NB4 (cell line): ENCODE data around the gene UBXN1.
A peak's percentile ranks its signal among the peaks of the same experiment; 100 is the strongest.

Source experiments
- DNase-seq: peaks from one replicate; pipeline ENCODE4 v3.0.0; 2010; ENCODE audit warnings: low read depth
- H3K4me3 ChIP-seq: one replicate; pipeline ENCODE4 v1.5.1; 2011; ENCODE audit warnings: mild to moderate bottlenecking, low read depth, low read length, moderate library complexity
- MAX ChIP-seq: IDR thresholded peaks from 2 replicates; pipeline ENCODE4 v1.6.1; 2011; ENCODE audit warnings: low read depth, low read length
- MYC ChIP-seq: IDR thresholded peaks from 2 replicates; pipeline ENCODE4 v1.6.1; 2011; ENCODE audit warnings: low read depth, low read length
- POLR2A ChIP-seq: IDR thresholded peaks from 2 replicates; pipeline ENCODE4 v1.6.1; 2011; ENCODE audit warnings: mild to moderate bottlenecking; ENCODE audit not compliant: insufficient read length; ENCODE audit errors: extremely low read depth
- TF ChIP-seq, protein P1 (sequence below): IDR thresholded peaks from one replicate; pipeline ENCODE4 v1.5.1; 2012; ENCODE audit warnings: low read depth, low read length

UBXN1 gene

GRCh38 chr11:62644220-62644619, 34.7 kb downstream of the UBXN1 start:
- peak overlapping the region; percentile 29 for H3K4me3 ChIP-seq
- TF ChIP-seq, protein P1, sequence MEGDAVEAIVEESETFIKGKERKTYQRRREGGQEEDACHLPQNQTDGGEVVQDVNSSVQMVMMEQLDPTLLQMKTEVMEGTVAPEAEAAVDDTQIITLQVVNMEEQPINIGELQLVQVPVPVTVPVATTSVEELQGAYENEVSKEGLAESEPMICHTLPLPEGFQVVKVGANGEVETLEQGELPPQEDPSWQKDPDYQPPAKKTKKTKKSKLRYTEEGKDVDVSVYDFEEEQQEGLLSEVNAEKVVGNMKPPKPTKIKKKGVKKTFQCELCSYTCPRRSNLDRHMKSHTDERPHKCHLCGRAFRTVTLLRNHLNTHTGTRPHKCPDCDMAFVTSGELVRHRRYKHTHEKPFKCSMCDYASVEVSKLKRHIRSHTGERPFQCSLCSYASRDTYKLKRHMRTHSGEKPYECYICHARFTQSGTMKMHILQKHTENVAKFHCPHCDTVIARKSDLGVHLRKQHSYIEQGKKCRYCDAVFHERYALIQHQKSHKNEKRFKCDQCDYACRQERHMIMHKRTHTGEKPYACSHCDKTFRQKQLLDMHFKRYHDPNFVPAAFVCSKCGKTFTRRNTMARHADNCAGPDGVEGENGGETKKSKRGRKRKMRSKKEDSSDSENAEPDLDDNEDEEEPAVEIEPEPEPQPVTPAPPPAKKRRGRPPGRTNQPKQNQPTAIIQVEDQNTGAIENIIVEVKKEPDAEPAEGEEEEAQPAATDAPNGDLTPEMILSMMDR = no peak
- no peak for TF ChIP-seq MAX
- no peak for TF ChIP-seq POLR2A
- TF ChIP-seq MYC = no peak
- peak; percentile 51 for DNase-seq

DNA sequence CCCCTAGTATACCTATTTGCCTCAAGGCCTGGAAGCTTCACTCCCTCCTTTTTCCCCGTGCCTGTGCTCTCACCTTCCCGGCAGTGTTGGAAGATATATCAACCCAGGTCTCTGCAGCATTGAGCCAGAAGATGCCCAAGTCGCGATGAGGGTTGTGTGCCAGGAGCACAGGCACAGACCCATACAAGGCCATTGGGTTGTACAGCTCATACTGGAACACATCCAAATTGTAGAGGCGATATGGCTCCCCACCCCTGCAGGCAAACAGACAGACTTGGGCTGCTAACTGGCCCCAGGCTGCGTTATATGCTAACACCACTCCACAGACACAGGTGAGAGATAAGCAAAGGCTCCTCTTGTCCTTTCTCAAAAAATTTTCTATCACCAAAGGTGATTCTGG, 46.4 kb downstream of the UBXN1 start:
- no peak for DNase-seq
- TF ChIP-seq POLR2A (no peak), MYC (no peak), MAX (no peak)
- TF ChIP-seq, protein P1 = no peak
- no peak overlapping the region for H3K4me3 ChIP-seq

- H3K4me3 ChIP-seq = no peak overlapping the region
- peak; percentile 46 for DNase-seq
- TF ChIP-seq MAX = no peak
- TF ChIP-seq MYC = no peak
- no peak for TF ChIP-seq POLR2A
- TF ChIP-seq, protein P1 = no peak
Observed at GRCh38 chr11:62627713-62628112, 51.2 kb downstream of the UBXN1 start.
